HepG2 (cell line): ENCODE data around the gene TJP3. TPM values are rescaled to one million over a fixed set of nuclear protein-coding genes. Genes with fewer than 3 reads are reported as not detected.
A peak's percentile ranks its signal among the peaks of the same experiment; 100 is the strongest.

Source experiments
- ATAC-seq: fragments of 200-7000 bp; cut with Tn5 transposase; 3 replicates; pipeline ENCODE4 v1.9.1; 2020; ENCODE audit warnings: mild to moderate bottlenecking, moderate library complexity
- BruUV-seq: library from RNA; stranded (reverse); fragments of 400-500 nt; replicated peaks from 2 replicates; lab custom pipeline; 2021; lab: Mats Ljungman, UMichigan
- CTCF ChIA-PET: fragments of 300-600 bp; formaldehyde crosslinking; extraction: SDS; loops from one replicate; lab custom pipeline; 2021; ENCODE audit warnings: low total read pairs, inconsistent platforms, low intra/inter-chr PET ratio; lab: Yijun Ruan, JAX
- POLR2A ChIA-PET: fragments of 350-600 bp; sonication (Branson Sonifier 250); formaldehyde crosslinking; loops from one replicate; lab custom pipeline; 2020; ENCODE audit warnings: antibody characterized with exemption, inconsistent platforms; lab: Yijun Ruan, JAX
- DNase-seq: peaks from one replicate; pipeline ENCODE4 v3.0.0-alpha.2; 2015; ENCODE audit warnings: low spot score
- FAIRE-seq: peaks from 3 replicates; lab custom pipeline; 2011; peaks lifted over from hg19 to GRCh38; lab: Jason Lieb, UNC
- H2AFZ ChIP-seq: one replicate; pipeline ENCODE4 v1.6.1; 2011; ENCODE audit warnings: low read length, inconsistent platforms
- H3K27ac ChIP-seq: fragments of 300-600 bp; 3 replicates; pipeline ENCODE4 v1.8.0; 2011; ENCODE audit warnings: mixed run types, mild to moderate bottlenecking, mixed read lengths, low read length, inconsistent platforms; ENCODE audit not compliant: insufficient read depth; ENCODE audit errors: extremely low read length
- H3K27me3 ChIP-seq, 2 experiments: fragments of 200-600 bp in 1 of 2; 2 replicates in 1 of 2; 3 replicates in 1 of 2; pipeline versions ENCODE4 v1.6.0 to v1.8.0; 2011; ENCODE audit warnings: low read length in 2 of 2, mild to moderate bottlenecking in 2 of 2, moderate library complexity in 2 of 2, inconsistent platforms in 1 of 2; ENCODE audit not compliant: insufficient read depth in 2 of 2, control insufficient read depth in 1 of 2
- H3K36me3 ChIP-seq, 2 experiments: fragments of 200-600 bp in 1 of 2; replicated peaks in 1 of 2; 2 replicates in 1 of 2; 3 replicates in 1 of 2; pipeline versions ENCODE4 v1.5.1 to v1.8.0; 2011; ENCODE audit warnings: low read length in 2 of 2, inconsistent platforms in 1 of 2; ENCODE audit not compliant: insufficient read depth in 2 of 2, control insufficient read depth in 1 of 2
- H3K4me1 ChIP-seq: 2 replicates; pipeline ENCODE4 v1.5.1; 2012; ENCODE audit warnings: low read length, inconsistent platforms; ENCODE audit not compliant: insufficient read depth
- H3K4me2 ChIP-seq: 2 replicates; pipeline ENCODE4 v1.6.0; 2011; ENCODE audit warnings: low read depth, low read length, inconsistent platforms
- H3K4me3 ChIP-seq, 3 experiments: fragments of 200-600 bp in 1 of 3; sonication (generic), shearing (Covaris generic) in 1 of 3; replicated peaks in 1 of 3; 2 replicates each; pipeline ENCODE4 v1.5.1; 2011 to 2016; ENCODE audit warnings: low read length in 3 of 3, inconsistent platforms in 2 of 3, low read depth in 2 of 3, mild to moderate bottlenecking in 2 of 3, control low read depth in 1 of 3, mixed read lengths in 1 of 3; ENCODE audit not compliant: insufficient read depth in 1 of 3
- H3K79me2 ChIP-seq: one replicate; pipeline ENCODE4 v1.6.1; 2011; ENCODE audit warnings: low read length, inconsistent platforms; ENCODE audit not compliant: insufficient read depth
- H3K9ac ChIP-seq: 2 replicates; pipeline ENCODE4 v1.6.0; 2011; ENCODE audit warnings: mild to moderate bottlenecking, low read depth, low read length, inconsistent platforms; ENCODE audit not compliant: insufficient read depth
- H3K9me3 ChIP-seq: 2 replicates; pipeline ENCODE4 v1.5.1; 2012; ENCODE audit warnings: mild to moderate bottlenecking, low read length
- H4K20me1 ChIP-seq: 2 replicates; pipeline ENCODE4 v1.6.0; 2011; ENCODE audit warnings: inconsistent platforms, mild to moderate bottlenecking, low read length, moderate library complexity; ENCODE audit not compliant: insufficient read depth
- ATF7 ChIP-seq, 2 experiments: fragments of 450-650 bp in 1 of 2; sonication (generic) in 1 of 2; formaldehyde crosslinking in 1 of 2; IDR thresholded peaks; 2 replicates each; pipeline versions ENCODE4 v1.4.0 to v1.6.1; 2016 to 2020; ENCODE audit warnings: antibody characterized with exemption in 1 of 2, mild to moderate bottlenecking in 1 of 2, missing genetic modification reagents in 1 of 2
- CCDC6 ChIP-seq: sonication (generic); formaldehyde crosslinking; IDR thresholded peaks from 2 replicates; pipeline ENCODE4 v1.8.1; 2022; ENCODE audit warnings: mild to moderate bottlenecking, missing genetic modification reagents, moderate library complexity
- CREB1 ChIP-seq, 2 experiments: fragments of 450-650 bp in 1 of 2; IDR thresholded peaks; 2 replicates each; pipeline ENCODE4 v1.6.1; 2016 to 2017; ENCODE audit warnings: control low read depth in 1 of 2, mild to moderate bottlenecking in 1 of 2, missing compliant biosample characterization in 1 of 2, missing genetic modification characterization in 1 of 2
- HDAC2 ChIP-seq: sonication (generic); formaldehyde crosslinking; IDR thresholded peaks from 2 replicates; pipeline ENCODE4 v1.4.0; 2020; ENCODE audit warnings: missing genetic modification reagents
- RFX1 ChIP-seq: fragments of 450-650 bp; IDR thresholded peaks from 2 replicates; pipeline ENCODE4 v1.6.1; 2017
- SATB2 ChIP-seq: sonication (generic); formaldehyde crosslinking; IDR thresholded peaks from 2 replicates; pipeline ENCODE4 v1.5.0; 2020; ENCODE audit warnings: missing genetic modification reagents
- SP2 ChIP-seq: sonication (generic); formaldehyde crosslinking; IDR thresholded peaks from 2 replicates; pipeline ENCODE4 v1.5.1; 2020; ENCODE audit warnings: mild to moderate bottlenecking, missing genetic modification reagents
- SRY ChIP-seq: sonication (generic); formaldehyde crosslinking; IDR thresholded peaks from 2 replicates; pipeline ENCODE4 v1.8.0; 2022; ENCODE audit warnings: mild to moderate bottlenecking, missing genetic modification reagents
- ZC3H13 ChIP-seq: sonication (generic); formaldehyde crosslinking; IDR thresholded peaks from 2 replicates; pipeline ENCODE4 v1.8.1; 2023; ENCODE audit warnings: mild to moderate bottlenecking, missing genetic modification reagents, moderate library complexity
- ZFX ChIP-seq: sonication (generic); formaldehyde crosslinking; IDR thresholded peaks from 2 replicates; pipeline ENCODE4 v1.4.0; 2020; ENCODE audit warnings: mild to moderate bottlenecking, low read depth, missing genetic modification reagents, moderate library complexity
- ZNF709 ChIP-seq: sonication (generic); formaldehyde crosslinking; IDR thresholded peaks from 2 replicates; pipeline ENCODE4 v1.5.0; 2020; ENCODE audit warnings: mild to moderate bottlenecking, missing genetic modification reagents
- WGBS: methylation state at CpG from one replicate; pipeline ENCODE4 v1.1.6; 2017; ENCODE audit warnings: low lambda C conversion rate; 5-methylcytosine and 5-hydroxymethylcytosine counted together
- in situ Hi-C: cut with HindIII; loops from 2 replicates; pipeline ENCODE4 v1.10.0; 2017; ENCODE audit warnings: low pct_unique_long_range_greater_than_20kb; ENCODE audit not compliant: extremely low pct_ligation_motif_present
- intact Hi-C: fragments of 100-400 bp; cut with micrococcal nuclease; formaldehyde crosslinking; loops from one replicate; pipeline ENCODE4 v1.10.0; 2022; ENCODE audit not compliant: unreplicated experiment
- polyA plus RNA-seq, 8 experiments: library from polyadenylated mRNA; depleted of rRNA in 3 of 8; stranded (reverse) in 7 of 8; unstranded in 1 of 8; fragments of >200 nt; fragmentation: Illumina TruSeq in 4 of 8; extraction: Trizol in 4 of 8; gene quantifications; 2 replicates each; pipeline versions ENCODE4 v1.2.1 to v1.2.3, GENCODE V29; 2011 to 2016; ENCODE audit warnings: low read depth in 4 of 8, missing spikeins in 1 of 8, mixed read lengths in 1 of 8; ENCODE audit not compliant: insufficient read depth in 1 of 8
- total RNA-seq, 5 experiments: library from RNA; depleted of rRNA; stranded (reverse); fragments of >200 nt; fragmentation: Illumina TruSeq; extraction: Trizol; gene quantifications; 2 replicates each; pipeline ENCODE4 v1.2.3, GENCODE V29; 2016; ENCODE audit warnings: low read depth in 1 of 5

TJP3 gene
- total and polyA plus RNA-seq, 2 of the 13 experiments (the other 11 are each of a cell fraction or from before 2014, with no cell fraction given) = 2.3 to 21.5 TPM

- ATAC-seq (no peak), FAIRE-seq (no peak), DNase-seq (no peak)
- no peaks in the 10 kb centered on the region for H3K27me3 ChIP-seq
- WGBS = 98% methylated on average over 14 of the region's 14 CpGs
- in situ Hi-C loops (no loop called here), intact Hi-C loops (no loop called here)
- H3K4me2 ChIP-seq = no peak overlapping the region
- no peak overlapping the region for H3K4me3 ChIP-seq
- POLR2A ChIA-PET = no interaction called here
- no peaks in the 10 kb centered on the region for H3K79me2 ChIP-seq
- BruUV-seq = no TSS peak
- 0 out of 5 replicates have a peak, but pooled peaks cover 0 to 3% of the 10 kb centered on the region in 2 experiments for H3K36me3 ChIP-seq
- CTCF ChIA-PET = no interaction called here
- no peak overlapping the region for H3K27ac ChIP-seq
- no peaks in the 10 kb centered on the region for H3K9me3 ChIP-seq
- TF ChIP-seq ZFX (CRISPR knock-in tag) (no peak), ZC3H13 (CRISPR knock-in tag) (no peak), ZNF709 (CRISPR knock-in tag) (no peak), HDAC2 (CRISPR knock-in tag) (no peak), RFX1 (no peak), SATB2 (CRISPR knock-in tag) (no peak), SRY (CRISPR knock-in tag) (no peak), CCDC6 (CRISPR knock-in tag) (no peak)
- no peaks in the 10 kb centered on the region for H4K20me1 ChIP-seq
- H3K9ac ChIP-seq = no peak overlapping the region
- no peak overlapping the region for H2AFZ ChIP-seq
- H3K4me1 ChIP-seq = no peaks in the 10 kb centered on the region
These were observed 26.1 kb downstream of the TJP3 start for GRCh38 chr19:3734310-3734600.

GRCh38 chr19:3736106-3736724, 28.0 kb downstream of the TJP3 start:
- in situ Hi-C loops = no loop called here

More at GRCh38 chr19:3736106-3736724, 28.0 kb downstream of the TJP3 start:
- BruUV-seq = no TSS peak
- ChIA-PET CTCF (no interaction called here), POLR2A (no interaction called here)
- no peak for ATAC-seq
- no peak for DNase-seq
- intact Hi-C loops = no loop called here
- H4K20me1 ChIP-seq = no peaks in the 10 kb centered on the region
- H3K27ac ChIP-seq = no peak overlapping the region
- no peaks in the 10 kb centered on the region for H3K4me1 ChIP-seq
- 0 out of 5 replicates have a peak, but pooled peaks cover 0 to 3% of the 10 kb centered on the region in 2 experiments for H3K36me3 ChIP-seq
- H3K27me3 ChIP-seq = no peaks in the 10 kb centered on the region
- WGBS = 93% methylated on average over 14 of the region's 21 CpGs
- no peak overlapping the region for H2AFZ ChIP-seq
- no peak for FAIRE-seq
- no peak overlapping the region for H3K4me2 ChIP-seq
- no peak overlapping the region for H3K4me3 ChIP-seq
- H3K9me3 ChIP-seq = no peaks in the 10 kb centered on the region
- H3K79me2 ChIP-seq = no peaks in the 10 kb centered on the region
- H3K9ac ChIP-seq = no peak overlapping the region
- peak; percentile 78 for TF ChIP-seq CREB1 (IDR thresholded peaks at IDR 0.05)
- TF ChIP-seq CREB1 (CRISPR knock-in tag; IDR thresholded peaks at IDR 0.05) = no peak
- no peak for TF ChIP-seq SP2 (CRISPR knock-in tag)
- TF ChIP-seq ATF7 (IDR thresholded peaks at IDR 0.05) = peak; percentile 75
- TF ChIP-seq ATF7 (CRISPR knock-in tag; IDR thresholded peaks at IDR 0.05) = no peak
